Mesendoderm (in vitro differentiated cells): ENCODE results near the gene PARD3.

Source experiments
- DNase-seq: peaks from one replicate; pipeline ENCODE4 v3.0.0; 2013
- H2AK5ac ChIP-seq: 2 replicates; pipeline ENCODE4 v1.6.1; 2013; ENCODE audit warnings: low read length, inconsistent platforms
- H2BK120ac ChIP-seq: 2 replicates; pipeline ENCODE4 v1.6.1; 2013; ENCODE audit warnings: low read depth, mild to moderate bottlenecking, low read length, moderate library complexity, mixed read lengths
- H2BK15ac ChIP-seq: replicated peaks from 2 replicates; pipeline ENCODE4 v1.6.1; 2013; ENCODE audit warnings: low read depth, mild to moderate bottlenecking, moderate library complexity
- H2BK5ac ChIP-seq: 2 replicates; pipeline ENCODE4 v1.6.1; 2013; ENCODE audit warnings: low read length, inconsistent platforms
- H3K18ac ChIP-seq: 2 replicates; pipeline ENCODE4 v1.6.1; 2013; ENCODE audit warnings: mild to moderate bottlenecking, low read length, mixed read lengths
- H3K23ac ChIP-seq: one replicate; pipeline ENCODE4 v1.6.1; 2013; ENCODE audit warnings: low read length
- H3K27ac ChIP-seq: 2 replicates; pipeline ENCODE4 v1.5.1; 2013; ENCODE audit warnings: low read depth, mild to moderate bottlenecking, inconsistent platforms, low read length, moderate library complexity
- H3K27me3 ChIP-seq: 2 replicates; pipeline ENCODE4 v1.6.1; 2013; ENCODE audit warnings: low read length, control low read depth, mild to moderate bottlenecking, inconsistent platforms; ENCODE audit not compliant: insufficient read depth, poor library complexity
- H3K36me3 ChIP-seq: 2 replicates; pipeline ENCODE4 v1.6.1; 2013; ENCODE audit warnings: low read length, inconsistent platforms; ENCODE audit not compliant: control insufficient read depth, insufficient read depth
- H3K4ac ChIP-seq: one replicate; pipeline ENCODE4 v1.6.1; 2013; ENCODE audit warnings: low read depth, mild to moderate bottlenecking, low read length, moderate library complexity
- H3K4me1 ChIP-seq: 2 replicates; pipeline ENCODE4 v1.6.1; 2013; ENCODE audit warnings: low read depth, low read length, inconsistent platforms; ENCODE audit not compliant: control insufficient read depth
- H3K4me2 ChIP-seq: 2 replicates; pipeline ENCODE4 v1.6.1; 2013; ENCODE audit warnings: low read length
- H3K4me3 ChIP-seq: 2 replicates; pipeline ENCODE4 v1.5.1; 2013; ENCODE audit warnings: mild to moderate bottlenecking, low read length
- H3K56ac ChIP-seq: one replicate; pipeline ENCODE4 v1.6.1; 2013; ENCODE audit warnings: low read length
- H3K79me1 ChIP-seq: 2 replicates; pipeline ENCODE4 v1.6.1; 2013; ENCODE audit warnings: low read length, inconsistent platforms
- H3K79me2 ChIP-seq: 2 replicates; pipeline ENCODE4 v1.6.1; 2013; ENCODE audit warnings: mild to moderate bottlenecking, low read length; ENCODE audit not compliant: control insufficient read depth, insufficient read depth
- H3K9ac ChIP-seq: 2 replicates; pipeline ENCODE4 v1.6.1; 2013; ENCODE audit warnings: low read length, inconsistent platforms
- H4K5ac ChIP-seq: one replicate; pipeline ENCODE4 v1.6.1; 2013; ENCODE audit warnings: low read length
- H4K8ac ChIP-seq: one replicate; pipeline ENCODE4 v1.6.1; 2013; ENCODE audit warnings: low read depth, mild to moderate bottlenecking, control low read depth, low read length, moderate library complexity
- WGBS: extraction: QIAGEN DNeasy Blood & Tissue Kit; methylation state at CpG from one replicate; pipeline ENCODE4 v1.1.7; 2013; ENCODE audit warnings: low lambda C conversion rate, missing lambda C conversion rate; ENCODE audit not compliant: insufficient coverage; ENCODE audit errors: extremely low coverage; 5-methylcytosine and 5-hydroxymethylcytosine counted together

The PARD3 gene

GRCh38 chr10:34809796-34810195 is 5.3 kb downstream of the PARD3 start:
- no peak for DNase-seq
- Histone ChIP-seq H3K23ac (no peak overlapping the region), H3K4ac (no peak overlapping the region), H4K5ac (no peak overlapping the region), H3K9ac (no peak overlapping the region), H3K79me2 (peaks cover 77% of the 10 kb centered on the region), H3K79me1 (peaks cover 30% of the 10 kb centered on the region), H2BK5ac (no peak overlapping the region), H3K4me2 (no peak overlapping the region), H4K8ac (no peak overlapping the region), H3K4me1 (peaks cover 20% of the 10 kb centered on the region), H3K27me3 (no peaks in the 10 kb centered on the region), H2AK5ac (no peak overlapping the region), H3K27ac (no peak overlapping the region), H3K4me3 (no peak overlapping the region), H2BK120ac (no peak overlapping the region), H2BK15ac (no peak overlapping the region), H3K18ac (no peak overlapping the region), H3K56ac (no peak overlapping the region), H3K36me3 (no peaks in the 10 kb centered on the region)
- WGBS: no CpG with 5 or more reads among the region's 3 CpGs

- Histone ChIP-seq H2BK15ac (no peak overlapping the region), H3K56ac (peak overlapping the region; percentile 80), H3K27ac (peak overlapping the region; percentile 42), H3K4me2 (peak overlapping the region; percentile 74), H3K36me3 (no peaks in the 10 kb centered on the region), H3K18ac (peak overlapping the region; percentile 43), H4K5ac (no peak overlapping the region), H3K79me2 (peaks cover 78% of the 10 kb centered on the region), H2BK120ac (no peak overlapping the region), H3K27me3 (no peaks in the 10 kb centered on the region), H3K23ac (peak overlapping the region; percentile 51), H3K79me1 (peaks cover 32% of the 10 kb centered on the region), H3K4me3 (no peak overlapping the region), H2BK5ac (peak overlapping the region; percentile 40), H2AK5ac (no peak overlapping the region), H3K4ac (no peak overlapping the region), H3K4me1 (peaks cover 20% of the 10 kb centered on the region), H4K8ac (no peak overlapping the region), H3K9ac (peak overlapping the region; percentile 60)
- peak; percentile 83 for DNase-seq
- WGBS: no CpG with 5 or more reads among the region's 19 CpGs
Observed at GRCh38 chr10:34808801-34809745, 6.0 kb downstream of the PARD3 start.

DNA sequence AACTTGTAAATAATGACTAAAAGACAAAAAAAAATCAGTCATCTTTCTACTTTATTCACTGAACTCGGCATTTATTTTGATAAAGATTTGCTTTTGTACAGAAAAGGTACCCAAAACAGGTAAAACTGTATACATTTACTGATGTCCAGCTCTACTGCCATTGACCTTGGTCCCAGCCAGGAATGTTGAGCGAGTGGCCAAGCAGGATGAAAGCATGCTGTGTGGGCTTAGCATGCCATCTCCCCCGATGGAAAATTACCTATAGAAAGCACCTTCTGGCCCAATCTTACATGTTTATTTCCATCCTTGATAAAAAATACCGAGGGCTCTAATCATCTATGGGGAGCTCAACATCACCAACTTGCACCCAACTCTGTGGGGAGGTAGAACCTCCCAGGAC is 6.8 kb downstream of the PARD3 start:
- H4K5ac ChIP-seq: no peak overlapping the region
- H2BK5ac ChIP-seq: no peak overlapping the region
- H3K4me1 ChIP-seq: peaks cover 20% of the 10 kb centered on the region
- H3K79me2 ChIP-seq: peaks cover 73% of the 10 kb centered on the region
- no CpG with 5 or more reads among the region's 4 CpGs for WGBS
- no peak overlapping the region for H4K8ac ChIP-seq
- DNase-seq: no peak
- H3K4me2 ChIP-seq: no peak overlapping the region
- H3K36me3 ChIP-seq: no peaks in the 10 kb centered on the region
- no peak overlapping the region for H3K56ac ChIP-seq
- no peak overlapping the region for H3K4me3 ChIP-seq
- no peak overlapping the region for H3K23ac ChIP-seq
- no peak overlapping the region for H2BK120ac ChIP-seq
- H3K79me1 ChIP-seq: peaks cover 30% of the 10 kb centered on the region
- H3K27me3 ChIP-seq: no peaks in the 10 kb centered on the region
- H3K27ac ChIP-seq: no peak overlapping the region
- no peak overlapping the region for H3K9ac ChIP-seq
- peak overlapping the region; percentile 43 for H3K18ac ChIP-seq
- H2AK5ac ChIP-seq: no peak overlapping the region
- no peak overlapping the region for H3K4ac ChIP-seq
- no peak overlapping the region for H2BK15ac ChIP-seq

DNA sequence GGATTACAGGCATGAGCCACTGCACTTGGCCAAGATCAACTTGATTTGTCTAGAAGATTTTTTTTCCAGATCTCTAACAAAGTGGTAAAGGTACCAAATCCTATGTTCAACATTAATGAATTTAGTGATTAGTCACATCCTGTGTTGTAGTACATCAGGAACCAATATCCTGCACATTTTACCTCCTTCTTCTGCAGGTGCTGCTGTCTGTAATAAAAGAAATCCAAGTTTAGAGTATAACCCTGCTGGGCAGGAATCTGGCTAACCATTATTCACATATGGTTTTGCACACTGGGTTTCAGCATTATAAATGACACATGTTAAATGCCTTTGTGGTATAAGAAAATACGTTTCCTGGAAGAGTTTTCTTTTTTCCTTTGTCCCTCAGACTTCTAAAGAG is 10.8 kb downstream of the PARD3 start:
- H3K36me3 ChIP-seq: no peaks in the 10 kb centered on the region
- peaks cover 15% of the 10 kb centered on the region for H3K4me1 ChIP-seq
- H3K27me3 ChIP-seq: no peaks in the 10 kb centered on the region
- H3K18ac ChIP-seq: no peak overlapping the region
- H3K79me2 ChIP-seq: peaks cover 53% of the 10 kb centered on the region
- no peak overlapping the region for H4K8ac ChIP-seq
- no peak overlapping the region for H3K56ac ChIP-seq
- H3K4me2 ChIP-seq: no peak overlapping the region
- no peak overlapping the region for H2BK15ac ChIP-seq
- peaks cover 23% of the 10 kb centered on the region for H3K79me1 ChIP-seq
- no peak overlapping the region for H2BK120ac ChIP-seq
- H2BK5ac ChIP-seq: no peak overlapping the region
- no peak overlapping the region for H2AK5ac ChIP-seq
- no peak overlapping the region for H3K23ac ChIP-seq
- H3K4ac ChIP-seq: no peak overlapping the region
- H3K9ac ChIP-seq: no peak overlapping the region
- H3K4me3 ChIP-seq: no peak overlapping the region
- H4K5ac ChIP-seq: no peak overlapping the region
- no peak for DNase-seq
- no peak overlapping the region for H3K27ac ChIP-seq
- no CpG with 5 or more reads among the region's 1 CpG for WGBS

GRCh38 chr10:34802692-34803091 is 12.4 kb downstream of the PARD3 start:
- H2AK5ac ChIP-seq: no peak overlapping the region
- DNase-seq: peak; percentile 64
- H3K18ac ChIP-seq: no peak overlapping the region
- no peak overlapping the region for H3K56ac ChIP-seq
- no peak overlapping the region for H2BK15ac ChIP-seq
- no peak overlapping the region for H3K4me2 ChIP-seq
- no peak overlapping the region for H4K5ac ChIP-seq
- no CpG with 5 or more reads among the region's 5 CpGs for WGBS
- no peak overlapping the region for H3K9ac ChIP-seq
- H2BK120ac ChIP-seq: no peak overlapping the region
- H3K36me3 ChIP-seq: no peaks in the 10 kb centered on the region
- H3K4me3 ChIP-seq: no peak overlapping the region
- H4K8ac ChIP-seq: no peak overlapping the region
- H3K79me1 ChIP-seq: peaks cover 18% of the 10 kb centered on the region
- peaks cover 6% of the 10 kb centered on the region for H3K4me1 ChIP-seq
- H3K23ac ChIP-seq: no peak overlapping the region
- H3K27ac ChIP-seq: peak overlapping the region; percentile 66
- H3K79me2 ChIP-seq: peaks cover 50% of the 10 kb centered on the region
- no peak overlapping the region for H2BK5ac ChIP-seq
- no peaks in the 10 kb centered on the region for H3K27me3 ChIP-seq
- H3K4ac ChIP-seq: no peak overlapping the region
